ENCODE results near the gene COX5A. TPM values are rescaled to one million over a fixed set of nuclear protein-coding genes. Genes with fewer than 3 reads are reported as not detected.
A peak's percentile ranks its signal among the peaks of the same experiment; 100 is the strongest.

COX5A gene
- total and polyA plus RNA-seq, 2 donors (not counting 1 experiment from before 2014, with no cell fraction given): 53.3 to 77.3 TPM

DNA sequence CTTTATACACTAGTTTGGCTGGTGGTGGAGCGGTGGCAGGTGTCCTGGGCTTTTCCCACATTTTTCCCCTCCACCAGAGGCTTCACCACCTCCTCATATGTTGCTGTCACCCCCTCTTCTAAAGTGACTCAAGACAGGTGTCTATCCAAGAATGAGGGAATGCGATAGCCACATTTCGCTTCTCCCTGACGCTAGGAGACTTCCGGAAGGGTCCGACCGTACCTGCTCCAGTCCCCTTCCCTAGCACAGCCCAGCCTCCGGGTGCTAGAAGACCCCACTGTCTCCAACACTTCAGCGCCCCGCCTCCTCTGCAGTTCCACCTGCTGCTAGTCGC, 65.2 kb downstream of the COX5A start:
- peak overlapping the region; percentile 98 for H3K4me2 ChIP-seq (replicated peaks; ENCODE audit: low read depth, low read length, poor library complexity, severe bottlenecking)
- H3K27me3 ChIP-seq (replicated peaks in 1 of 4; ENCODE audit: control extremely low read depth in 1 of 4, control insufficient read depth in 3 of 4, insufficient read depth in 4 of 4, low read length in 3 of 4): no peaks in the 10 kb centered on the region
- peaks cover 55% of the 10 kb centered on the region for H3K79me2 ChIP-seq (ENCODE audit: control insufficient read depth, insufficient read depth, low read length)
- peak overlapping the region; percentile 88 for H3K9ac ChIP-seq (ENCODE audit: low read length)
- no peak for DNase-seq
- peaks cover 42 to 57% of the 10 kb centered on the region in 2 donors for H3K4me1 ChIP-seq (ENCODE audit: control insufficient read depth in 2 of 2, insufficient read depth in 2 of 2, low read length in 2 of 2)
- H3K4me3 Mint-ChIP-seq: peak overlapping the region; percentile 95
- H2AFZ ChIP-seq (ENCODE audit: insufficient read depth, low read depth, low read length, poor library complexity, severe bottlenecking): peak overlapping the region; percentile 88
- no peaks in the 10 kb centered on the region for H3K9me3 ChIP-seq (ENCODE audit: control extremely low read depth in 1 of 3, control insufficient read depth in 2 of 3, insufficient read depth in 1 of 3, low read length in 2 of 3)
- ChIA-PET CTCF (interaction anchor here (1.0 kb wide), 1 partner anchor 15 kb away, joined by 3 read pairs; no protein-coding TSS in a partner anchor), POLR2A (interaction anchor here (0.7 to 1.1 kb wide), 2 partner anchors 34 to 491 kb away, joined by 3 to 5 read pairs; partner anchors contain the start of gene FAM219B)
- no peaks in the 10 kb centered on the region for H3K9me3 Mint-ChIP-seq (ENCODE audit: insufficient read depth)
- H3K4me3 ChIP-seq (ENCODE audit: control extremely low read depth in 1 of 5, extremely low read depth in 1 of 5, insufficient read depth in 1 of 5, low read depth in 2 of 5, low read length in 4 of 5): peak overlapping the region; percentile 64 to 91 (median 83)
- H4K20me1 ChIP-seq (ENCODE audit: control insufficient read depth, insufficient read depth, low read length, poor library complexity, severe bottlenecking): peaks cover 44% of the 10 kb centered on the region
- intact Hi-C loops (cut with micrococcal nuclease): loop anchor here (1.0 to 2.0 kb wide), 7 partner anchors 14 to 330 kb away; partner anchors contain the start of genes COX5A, FAM219B, MPI and ULK3
- H3K27ac ChIP-seq (ENCODE audit: low read length in 2 of 2): peak overlapping the region; percentile 94 to 95
- H3K4me1 Mint-ChIP-seq: peaks cover 48% of the 10 kb centered on the region
- WGBS (ENCODE audit: insufficient coverage): 2% methylated on average over 10 of the region's 11 CpGs
- ATAC-seq (ENCODE audit: low read depth): no peak
- H3K27ac Mint-ChIP-seq: peak overlapping the region; percentile 98
- H3K36me3 ChIP-seq (replicated peaks in 1 of 2; ENCODE audit: control extremely low read depth in 1 of 2, control insufficient read depth in 1 of 2, extremely low read depth in 1 of 2, insufficient read depth in 2 of 2, low read length in 1 of 2): peaks cover 0 to 12% of the 10 kb centered on the region in 2 experiments
- H3K27me3 Mint-ChIP-seq: no peaks in the 10 kb centered on the region
- no peak for TF ChIP-seq EZH2 (IDR thresholded peaks at IDR 0.05; ENCODE audit: borderline replicate concordance, insufficient read depth, low read depth, low read length, poor library complexity, severe bottlenecking)
- TF ChIP-seq, protein P1, sequence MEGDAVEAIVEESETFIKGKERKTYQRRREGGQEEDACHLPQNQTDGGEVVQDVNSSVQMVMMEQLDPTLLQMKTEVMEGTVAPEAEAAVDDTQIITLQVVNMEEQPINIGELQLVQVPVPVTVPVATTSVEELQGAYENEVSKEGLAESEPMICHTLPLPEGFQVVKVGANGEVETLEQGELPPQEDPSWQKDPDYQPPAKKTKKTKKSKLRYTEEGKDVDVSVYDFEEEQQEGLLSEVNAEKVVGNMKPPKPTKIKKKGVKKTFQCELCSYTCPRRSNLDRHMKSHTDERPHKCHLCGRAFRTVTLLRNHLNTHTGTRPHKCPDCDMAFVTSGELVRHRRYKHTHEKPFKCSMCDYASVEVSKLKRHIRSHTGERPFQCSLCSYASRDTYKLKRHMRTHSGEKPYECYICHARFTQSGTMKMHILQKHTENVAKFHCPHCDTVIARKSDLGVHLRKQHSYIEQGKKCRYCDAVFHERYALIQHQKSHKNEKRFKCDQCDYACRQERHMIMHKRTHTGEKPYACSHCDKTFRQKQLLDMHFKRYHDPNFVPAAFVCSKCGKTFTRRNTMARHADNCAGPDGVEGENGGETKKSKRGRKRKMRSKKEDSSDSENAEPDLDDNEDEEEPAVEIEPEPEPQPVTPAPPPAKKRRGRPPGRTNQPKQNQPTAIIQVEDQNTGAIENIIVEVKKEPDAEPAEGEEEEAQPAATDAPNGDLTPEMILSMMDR (IDR thresholded peaks at IDR 0.05): no peak

DNA sequence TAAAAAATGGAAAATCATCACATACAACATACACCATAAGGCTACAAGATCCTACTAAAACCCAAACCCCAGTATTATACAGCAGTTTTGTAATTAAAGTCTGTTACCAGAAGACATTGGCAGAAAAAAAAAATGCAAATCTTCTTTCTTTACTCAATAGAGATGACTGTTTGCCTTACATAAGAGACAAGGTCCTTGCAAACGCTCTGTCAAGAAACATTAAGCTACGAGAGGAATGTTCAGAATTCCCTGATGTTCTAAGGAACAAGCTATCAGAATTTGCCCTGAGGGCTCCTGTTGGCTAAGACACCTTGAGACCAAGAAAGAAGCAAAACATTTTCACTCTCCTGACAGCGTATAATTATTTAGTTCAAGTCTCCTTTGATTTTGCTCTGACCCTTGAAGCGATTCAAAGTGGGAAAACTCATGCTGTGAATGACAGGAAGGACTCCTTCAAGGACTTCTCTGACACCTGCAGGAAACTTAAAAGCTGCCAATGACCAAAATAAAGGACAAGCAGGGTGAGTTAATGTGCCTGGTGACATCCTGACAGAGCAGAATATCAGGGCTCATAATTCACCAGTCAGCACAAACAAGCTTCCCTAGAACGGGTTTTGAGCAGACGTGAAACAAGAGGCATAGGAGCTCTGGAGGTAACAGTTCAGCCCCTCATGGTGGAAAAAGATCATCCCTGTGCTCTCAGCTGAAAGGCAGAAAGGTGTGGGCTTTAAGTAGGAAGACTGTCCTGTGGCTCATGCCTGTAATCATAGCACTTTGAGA, 67.2 kb downstream of the COX5A start:
- Mint-ChIP-seq H3K4me3 (peak overlapping the region; percentile 75), H3K9me3 (ENCODE audit: insufficient read depth) (no peaks in the 10 kb centered on the region), H3K27me3 (no peaks in the 10 kb centered on the region), H3K27ac (peak overlapping the region; percentile 70), H3K4me1 (peaks cover 67% of the 10 kb centered on the region)
- peak overlapping the region in 1 of 5 experiments; percentile 14 for H3K4me3 ChIP-seq (ENCODE audit: control extremely low read depth in 1 of 5, extremely low read depth in 1 of 5, insufficient read depth in 1 of 5, low read depth in 2 of 5, low read length in 4 of 5)
- ATAC-seq (ENCODE audit: low read depth): no peak
- intact Hi-C loops (cut with micrococcal nuclease): no loop called here
- no peak overlapping the region for H2AFZ ChIP-seq (ENCODE audit: insufficient read depth, low read depth, low read length, poor library complexity, severe bottlenecking)
- H3K27ac ChIP-seq (ENCODE audit: low read length in 2 of 2): peak overlapping the region; percentile 6 to 68
- peaks cover 64% of the 10 kb centered on the region for H4K20me1 ChIP-seq (ENCODE audit: control insufficient read depth, insufficient read depth, low read length, poor library complexity, severe bottlenecking)
- H3K27me3 ChIP-seq (replicated peaks in 1 of 4; ENCODE audit: control extremely low read depth in 1 of 4, control insufficient read depth in 3 of 4, insufficient read depth in 4 of 4, low read length in 3 of 4): no peaks in the 10 kb centered on the region
- CTCF ChIA-PET: interaction anchor here (0.7 to 7.3 kb wide), 10 partner anchors 12 to 102 kb away, joined by 3 to 40 read pairs (median 4); partner anchors contain the start of gene ULK3
- TF ChIP-seq, protein P1 (IDR thresholded peaks at IDR 0.05): no peak
- no peak for TF ChIP-seq EZH2 (IDR thresholded peaks at IDR 0.05; ENCODE audit: borderline replicate concordance, insufficient read depth, low read depth, low read length, poor library complexity, severe bottlenecking)
- peak overlapping the region; percentile 26 for H3K9ac ChIP-seq (ENCODE audit: low read length)
- H3K79me2 ChIP-seq (ENCODE audit: control insufficient read depth, insufficient read depth, low read length): peaks cover 75% of the 10 kb centered on the region
- WGBS (ENCODE audit: insufficient coverage): 15% methylated on average over 3 of the region's 6 CpGs
- POLR2A ChIA-PET: interaction anchor here (0.6 to 1.2 kb wide), 4 partner anchors 11 to 93 kb away, joined by 3 to 5 read pairs (median 4); partner anchors contain the start of gene ULK3
- no peak for DNase-seq
- H3K36me3 ChIP-seq (replicated peaks in 1 of 2; ENCODE audit: control extremely low read depth in 1 of 2, control insufficient read depth in 1 of 2, extremely low read depth in 1 of 2, insufficient read depth in 2 of 2, low read length in 1 of 2): peaks cover 0 to 18% of the 10 kb centered on the region in 2 experiments
- H3K4me1 ChIP-seq (ENCODE audit: control insufficient read depth in 2 of 2, insufficient read depth in 2 of 2, low read length in 2 of 2): peaks cover 50 to 65% of the 10 kb centered on the region in 2 donors
- H3K9me3 ChIP-seq (ENCODE audit: control extremely low read depth in 1 of 3, control insufficient read depth in 2 of 3, insufficient read depth in 1 of 3, low read length in 2 of 3): no peaks in the 10 kb centered on the region
- peak overlapping the region; percentile 55 for H3K4me2 ChIP-seq (replicated peaks; ENCODE audit: low read depth, low read length, poor library complexity, severe bottlenecking)
